ENCODE data around the gene NGF.
"Not testable (repeated sequence)": the region's sequence is repeated elsewhere in the genome, so short reads cannot be mapped to it uniquely, and the experiment has no call there.

The NGF gene

GRCh38 chr1:115332813-115333608, 5.0 kb downstream of the NGF start:
- DNase-seq = no peak

GRCh38 chr1:115331558-115332331, 6.3 kb downstream of the NGF start:
- no peak for DNase-seq

- no peak for DNase-seq
These were observed 7.5 kb downstream of the NGF start for GRCh38 chr1:115330480-115331013.

- DNase-seq = no peak
These were observed 8.1 kb downstream of the NGF start for GRCh38 chr1:115329965-115330364.

DNA sequence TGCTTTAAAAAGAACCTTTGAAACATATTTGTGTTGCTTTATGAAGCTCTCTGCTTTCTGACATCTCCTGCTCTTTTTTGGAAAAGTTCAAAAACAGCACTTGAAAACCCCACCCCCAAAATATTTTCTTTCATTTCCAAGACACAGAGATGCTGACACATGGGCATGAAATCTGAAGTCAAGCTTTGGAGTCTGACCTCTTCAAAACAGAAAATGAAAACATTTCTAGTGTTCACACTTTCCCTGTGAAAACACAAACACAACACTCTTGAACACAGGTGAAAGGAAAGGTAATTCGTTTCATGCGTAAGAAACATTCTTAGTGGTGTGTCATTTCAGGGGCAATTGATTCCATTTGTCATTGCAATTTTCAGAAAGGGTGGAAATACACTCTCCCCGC, 10.8 kb downstream of the NGF start:
- no peak for DNase-seq

- DNase-seq = no peak
These were observed 11.6 kb downstream of the NGF start for GRCh38 chr1:115326419-115326818.

- DNase-seq = no peak
These were observed 12.2 kb downstream of the NGF start for GRCh38 chr1:115325874-115326273.

DNA sequence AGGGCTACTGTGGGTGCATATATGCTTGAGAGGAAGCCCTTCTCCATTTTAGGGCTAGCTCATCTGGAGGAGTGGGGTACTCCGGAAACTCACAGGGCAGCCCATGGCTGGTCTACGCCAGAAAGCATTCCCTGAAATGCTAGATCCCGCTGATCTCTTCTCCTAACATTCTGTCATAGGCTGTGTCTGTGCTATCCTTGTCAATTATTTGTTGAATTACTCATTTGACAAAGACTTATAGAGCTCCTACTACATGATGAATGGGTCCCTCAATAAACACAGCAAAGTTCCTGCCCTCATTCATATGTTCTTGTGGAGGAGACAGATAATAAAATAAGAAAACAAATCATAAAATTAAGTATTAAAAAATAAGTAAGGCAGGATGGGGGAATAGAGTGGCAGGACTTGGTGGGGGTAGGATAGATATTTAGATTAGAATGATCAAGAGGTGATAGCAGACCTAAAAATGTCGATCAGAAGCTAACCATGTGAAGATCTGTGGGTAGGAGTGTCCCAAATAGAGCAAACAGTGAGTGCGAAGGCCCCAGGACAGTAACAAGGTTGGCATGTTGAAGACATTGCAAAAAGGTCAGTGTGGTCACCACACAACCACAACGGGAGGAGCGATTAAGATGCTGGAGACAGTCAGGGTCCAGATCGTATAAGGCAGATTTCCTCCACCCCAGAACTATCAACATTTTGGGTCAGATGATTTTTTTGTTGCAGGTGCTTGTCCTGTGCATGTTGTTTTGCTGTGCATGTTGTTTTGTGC, 13.2 kb downstream of the NGF start:
- DNase-seq = no peak

GRCh38 chr1:115323366-115324004, 14.6 kb downstream of the NGF start:
- no peak for DNase-seq

DNA sequence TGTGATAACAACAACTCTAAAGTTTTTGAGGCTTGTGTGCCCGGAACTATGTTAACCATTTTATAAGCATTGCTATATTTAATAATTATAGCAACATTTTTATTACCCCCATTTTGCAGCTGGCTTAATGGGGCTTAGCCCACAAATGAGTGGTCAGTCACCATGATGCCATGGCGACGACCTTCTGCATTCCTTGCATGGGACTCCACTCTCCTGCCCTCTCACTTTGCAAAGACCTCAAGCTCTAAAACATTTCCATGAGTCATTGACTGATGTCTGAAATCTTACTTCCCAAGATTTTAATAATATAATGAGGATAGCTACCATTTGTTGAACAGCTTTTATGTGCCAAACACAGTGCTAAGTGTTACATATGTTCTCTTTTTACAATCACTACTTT, 15.4 kb downstream of the NGF start:
- DNase-seq = no peak

DNA sequence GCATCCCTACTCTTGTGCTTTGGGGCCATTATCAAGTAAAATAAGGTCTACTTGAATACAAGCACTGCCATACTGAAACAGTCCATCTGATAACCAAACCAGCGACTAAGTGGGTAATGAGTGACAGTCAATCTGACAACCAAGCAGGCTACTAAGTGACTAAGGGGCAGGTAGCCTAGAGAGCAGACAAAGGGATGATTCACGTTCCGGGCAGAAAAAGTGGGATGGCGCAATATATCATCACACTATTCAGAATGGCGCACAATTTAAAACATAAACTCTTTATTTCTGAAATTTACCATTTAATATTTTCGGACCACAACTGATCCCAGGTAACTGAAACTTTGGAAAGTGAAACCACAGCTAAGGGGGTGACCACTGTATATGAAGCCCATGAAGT, 17.7 kb downstream of the NGF start:
- DNase-seq = no peak

GRCh38 chr1:115319706-115320105, 18.3 kb downstream of the NGF start:
- no peak for DNase-seq

DNA sequence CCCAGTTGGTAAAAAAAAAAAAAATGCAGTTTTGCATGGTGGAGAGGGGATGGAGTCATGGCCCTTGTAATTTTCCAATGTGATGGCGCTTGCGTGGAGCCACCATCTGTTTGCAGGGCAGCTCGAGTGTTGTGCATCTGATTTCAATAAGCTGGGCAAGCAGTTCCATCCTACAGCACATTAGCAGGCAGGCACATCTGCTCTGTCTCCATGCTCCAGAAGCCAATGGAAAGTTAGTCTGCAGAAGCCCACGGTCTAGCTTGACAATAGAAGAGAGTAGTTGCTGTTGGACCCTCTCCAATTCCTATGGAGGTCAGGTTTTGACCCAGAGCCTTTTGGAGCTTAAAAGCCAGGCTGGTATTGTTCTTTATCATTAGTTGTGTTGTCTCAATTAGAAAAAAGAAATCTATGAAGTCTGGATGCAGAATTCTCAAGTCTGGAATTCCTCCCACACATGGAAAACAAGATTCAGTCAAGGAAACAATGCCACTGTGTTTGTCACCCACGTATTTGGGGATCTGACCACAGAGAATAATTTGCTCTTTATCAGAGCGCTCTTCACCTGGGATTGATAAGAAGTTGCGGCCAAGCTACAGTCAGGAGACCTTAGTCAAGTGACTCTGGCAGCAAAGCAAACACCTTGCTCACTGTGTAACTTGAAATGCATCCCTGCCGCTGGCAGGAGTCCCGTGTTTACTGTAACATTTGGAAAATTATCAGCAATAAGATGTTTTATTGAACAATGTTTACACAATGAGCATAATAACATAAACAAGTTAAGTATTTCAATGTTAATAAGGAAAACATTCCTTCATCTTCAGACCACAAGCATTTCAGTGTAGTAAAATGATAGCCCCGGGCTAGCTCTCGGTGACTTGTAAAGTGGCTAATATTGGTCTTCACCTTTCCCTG, 20.7 kb downstream of the NGF start:
- no peak for DNase-seq

GRCh38 chr1:115314765-115315164, 23.3 kb downstream of the NGF start:
- no peak for DNase-seq

GRCh38 chr1:115314092-115314491, 24.0 kb downstream of the NGF start:
- no peak for DNase-seq

- no peak for DNase-seq
These were observed 24.9 kb downstream of the NGF start for GRCh38 chr1:115313182-115313581.

DNA sequence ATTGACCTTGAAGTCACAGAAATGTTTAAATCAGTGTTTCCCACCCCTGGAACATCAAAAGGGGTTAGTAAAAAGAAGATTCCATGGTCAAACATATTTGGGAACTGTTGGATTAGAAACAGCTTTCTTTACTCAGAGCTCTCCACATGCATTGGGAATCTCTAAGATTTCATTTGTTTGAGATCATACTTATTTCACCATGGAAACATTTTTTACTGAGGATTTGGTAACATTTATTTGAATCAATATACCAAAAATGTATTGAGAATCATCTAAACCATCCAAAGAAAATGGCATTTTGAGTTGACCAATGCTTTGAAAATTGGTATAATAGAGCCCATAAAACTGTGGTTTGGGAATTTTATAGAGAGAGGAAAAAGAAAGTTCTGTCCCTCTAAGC, 25.3 kb downstream of the NGF start:
- DNase-seq = no peak

GRCh38 chr1:115311474-115311989, 26.5 kb downstream of the NGF start:
- DNase-seq = no peak

DNA sequence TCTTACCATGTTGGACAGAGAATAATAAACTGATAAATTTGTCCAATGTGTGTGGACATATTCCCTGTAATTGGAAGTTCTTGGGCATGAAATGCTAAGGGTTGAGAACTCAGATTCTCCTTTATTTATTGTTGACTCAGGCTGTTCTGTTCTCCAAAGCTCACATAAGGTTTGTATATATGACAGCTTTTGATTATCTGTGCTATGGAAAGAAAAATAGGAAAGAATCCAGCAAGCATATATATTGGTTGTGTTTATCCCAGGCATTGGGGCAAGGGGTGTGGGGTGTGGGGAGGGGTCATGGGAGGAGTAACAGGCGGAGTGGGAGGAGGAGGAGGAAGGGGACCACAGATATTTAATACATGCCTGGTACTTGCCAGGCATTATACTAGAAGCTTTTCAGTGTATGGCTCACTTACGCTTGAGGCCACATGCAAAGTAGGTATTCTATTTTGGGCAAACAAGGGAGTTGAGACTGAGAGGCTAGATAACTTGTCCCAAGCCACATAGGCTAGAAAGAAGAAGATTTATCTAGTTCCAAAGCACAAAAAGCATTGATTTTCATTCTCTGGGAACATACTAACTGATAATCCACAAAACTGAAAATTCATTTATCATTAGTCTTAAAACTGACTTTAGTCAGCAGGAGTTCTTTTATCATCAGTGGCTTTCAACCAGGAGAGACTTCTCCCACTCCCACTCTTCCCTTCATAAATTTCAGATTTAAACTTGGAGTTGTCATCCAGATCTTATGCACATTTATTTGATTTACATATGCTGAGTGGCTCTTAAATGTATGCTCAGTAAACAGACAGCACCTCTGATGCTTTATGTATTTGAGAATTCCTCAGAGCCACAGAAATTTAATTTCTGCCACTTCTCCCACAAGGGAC, 27.2 kb downstream of the NGF start:
- DNase-seq = no peak

DNA sequence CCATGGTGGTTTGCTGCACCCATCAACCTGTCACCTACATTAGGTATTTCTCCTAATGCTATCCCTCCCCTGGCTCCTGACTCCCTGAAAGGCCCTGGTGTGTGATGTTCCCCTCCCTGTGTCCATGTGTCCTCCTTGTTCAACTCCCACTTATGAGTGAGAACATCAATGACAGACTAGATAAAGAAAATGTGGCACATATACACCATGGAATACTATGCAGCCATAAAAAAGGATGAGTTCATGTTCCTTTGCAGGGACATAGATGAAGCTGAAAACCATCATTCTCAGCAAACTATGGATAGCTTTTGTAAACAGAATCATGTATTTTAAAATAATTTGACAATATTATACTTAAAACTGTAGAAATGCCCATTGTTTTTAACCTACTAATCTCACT, 28.5 kb downstream of the NGF start:
- DNase-seq = not testable (repeated sequence)

All from stimulated activated CD4-positive, alpha-beta T cell treated with anti-CD3 and anti-CD28 coated beads, Interleukin-4, amount 100 ng/mL, for 4 hours (primary cell).